WTC11 (cell line): ENCODE measurements around the gene AZU1. TPM values are rescaled to one million over a fixed set of nuclear protein-coding genes. Genes with fewer than 3 reads are reported as not detected.
"Not testable (repeated sequence)": the region's sequence is repeated elsewhere in the genome, so short reads cannot be mapped to it uniquely, and the experiment has no call there.

ENCODE experiments used
- ATAC-seq: fragments of 200-7000 bp; cut with Tn5 transposase; 2 replicates; pipeline ENCODE4 v1.10.0; 2021; ENCODE audit warnings: mild to moderate bottlenecking, moderate library complexity
- CTCF ChIA-PET: fragments of 300-600 bp; sonication (Branson Sonifier 250); formaldehyde crosslinking; loops from one replicate; lab custom pipeline; 2021; ENCODE audit warnings: antibody characterized with exemption; lab: Charles Lee
- POLR2A ChIA-PET: fragments of 350-600 bp; sonication (Branson Sonifier 250); formaldehyde crosslinking; loops from one replicate; lab custom pipeline; 2021; ENCODE audit warnings: antibody characterized with exemption; lab: Charles Lee
- DNase-seq: peaks from one replicate; pipeline ENCODE4 v3.0.0; 2021; ENCODE audit warnings: low spot score
- H3K27ac Mint-ChIP-seq: 2 replicates; pipeline ENCODE4 v1.8.0; 2021; ENCODE audit warnings: mixed read lengths
- H3K27me3 Mint-ChIP-seq: 2 replicates; pipeline ENCODE4 v1.8.0; 2021; ENCODE audit warnings: low read depth, mild to moderate bottlenecking, moderate library complexity, mixed read lengths
- H3K36me3 Mint-ChIP-seq: 2 replicates; pipeline ENCODE4 v1.8.0; 2021; ENCODE audit warnings: mixed read lengths
- H3K4me1 Mint-ChIP-seq: 2 replicates; pipeline ENCODE4 v1.8.0; 2022; ENCODE audit warnings: mixed read lengths
- H3K4me3 Mint-ChIP-seq: 2 replicates; pipeline ENCODE4 v1.8.0; 2021; ENCODE audit warnings: mild to moderate bottlenecking, moderate library complexity, mixed read lengths
- H3K9me3 Mint-ChIP-seq: 2 replicates; pipeline ENCODE4 v1.8.0; 2021; ENCODE audit warnings: mixed read lengths
- CREB1 ChIP-seq: sonication (generic); formaldehyde crosslinking; IDR thresholded peaks from 2 replicates; pipeline ENCODE4 v1.8.0; 2023; ENCODE audit warnings: mild to moderate bottlenecking, missing genetic modification reagents
- ELF4 ChIP-seq: sonication (generic); formaldehyde crosslinking; IDR thresholded peaks from 2 replicates; pipeline ENCODE4 v1.8.1; 2022; ENCODE audit warnings: low read depth, mild to moderate bottlenecking, moderate library complexity, missing genetic modification reagents
- FOXK1 ChIP-seq: sonication (generic); formaldehyde crosslinking; IDR thresholded peaks from 2 replicates; pipeline ENCODE4 v1.8.0; 2022; ENCODE audit warnings: mild to moderate bottlenecking, moderate library complexity, missing genetic modification reagents
- GRHL2 ChIP-seq: fragments of 250-450 bp; sonication (Bioruptor Pico); IDR thresholded peaks from 2 replicates; pipeline ENCODE4 v1.8.0; 2022; ENCODE audit warnings: mild to moderate bottlenecking, moderate library complexity; ENCODE audit not compliant: insufficient replicate concordance, severe bottlenecking
- GTF2I ChIP-seq: fragments of 250-450 bp; sonication (Bioruptor Pico); conservative IDR thresholded peaks from 2 replicates; pipeline ENCODE4 v1.4.0; 2021; ENCODE audit warnings: mild to moderate bottlenecking
- NFATC4 ChIP-seq: fragments of 250-450 bp; sonication (Bioruptor Pico); IDR thresholded peaks from 2 replicates; pipeline ENCODE4 v1.9.0; 2021; ENCODE audit warnings: mild to moderate bottlenecking
- PRRX2 ChIP-seq: fragments of 250-450 bp; sonication (Bioruptor Pico); IDR thresholded peaks from 2 replicates; pipeline ENCODE4 v1.8.0; 2021; ENCODE audit warnings: mild to moderate bottlenecking
- RORB ChIP-seq: fragments of 250-450 bp; sonication (Bioruptor Pico); IDR thresholded peaks from 2 replicates; pipeline ENCODE4 v1.9.0; 2021; ENCODE audit warnings: mild to moderate bottlenecking
- SMAD4 ChIP-seq: sonication (generic); formaldehyde crosslinking; IDR thresholded peaks from 2 replicates; pipeline ENCODE4 v1.8.0; 2022; ENCODE audit warnings: mild to moderate bottlenecking, missing genetic modification reagents
- ZNF121 ChIP-seq: sonication (generic); formaldehyde crosslinking; IDR thresholded peaks from 2 replicates; pipeline ENCODE4 v1.8.0; 2023; ENCODE audit warnings: missing genetic modification reagents
- ZNF138 ChIP-seq: sonication (generic); formaldehyde crosslinking; conservative IDR thresholded peaks from 2 replicates; pipeline ENCODE4 v1.8.1; 2022; ENCODE audit warnings: mild to moderate bottlenecking, moderate library complexity, missing genetic modification reagents
- ZNF263 ChIP-seq: sonication (generic); formaldehyde crosslinking; IDR thresholded peaks from 2 replicates; pipeline ENCODE4 v1.8.1; 2022; ENCODE audit warnings: low read depth, mild to moderate bottlenecking, moderate library complexity, missing genetic modification reagents
- total RNA-seq: library from RNA; stranded (reverse); gene quantifications from 3 replicates; pipeline ENCODE4 v1.2.3, GENCODE V29; 2021
- TF ChIP-seq, protein P1 (sequence below): sonication (generic); formaldehyde crosslinking; IDR thresholded peaks from 2 replicates; pipeline ENCODE4 v1.8.1; 2022; ENCODE audit warnings: low read depth, missing genetic modification reagents, borderline replicate concordance
- TF ChIP-seq, protein P2 (sequence below): sonication (generic); formaldehyde crosslinking; IDR thresholded peaks from 2 replicates; pipeline ENCODE4 v1.8.1; 2022; ENCODE audit warnings: low read depth, mild to moderate bottlenecking, moderate library complexity, missing genetic modification reagents, borderline replicate concordance
- TF ChIP-seq, protein P3 (sequence below): fragments of 250-450 bp; sonication (Bioruptor Pico); IDR thresholded peaks from 2 replicates; pipeline ENCODE4 v1.9.0; 2021; ENCODE audit warnings: mild to moderate bottlenecking

AZU1 gene
- total RNA-seq, 1 experiment from 2014 or later = 1.2 TPM

DNA sequence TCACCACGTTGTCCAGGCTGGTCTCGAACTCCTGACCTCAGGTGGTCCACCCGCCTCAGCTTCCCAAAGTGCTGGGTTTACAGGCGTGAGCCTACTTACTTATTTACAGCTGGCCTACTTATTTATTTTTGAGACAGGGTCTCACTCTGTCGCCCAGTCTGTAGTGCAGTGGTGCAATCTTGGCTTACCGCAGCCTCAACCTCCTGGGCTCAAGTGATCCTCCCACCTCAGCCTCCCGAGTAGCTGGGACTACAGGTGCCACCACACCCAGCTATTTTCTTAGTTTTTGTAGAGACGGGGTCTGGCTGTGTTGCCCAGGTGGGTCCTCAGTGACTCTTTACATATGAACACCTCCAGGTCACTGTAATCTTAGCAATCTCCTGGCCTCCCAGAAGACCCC, 21.6 kb downstream of the AZU1 start:
- not testable (repeated sequence) for H3K36me3 Mint-ChIP-seq, ATAC-seq
- CTCF ChIA-PET = interaction anchor here (0.6 to 2.0 kb wide), 4 partner anchors 15 to 82 kb away, joined by 3 to 4 read pairs (median 3); no protein-coding TSS in a partner anchor

DNA sequence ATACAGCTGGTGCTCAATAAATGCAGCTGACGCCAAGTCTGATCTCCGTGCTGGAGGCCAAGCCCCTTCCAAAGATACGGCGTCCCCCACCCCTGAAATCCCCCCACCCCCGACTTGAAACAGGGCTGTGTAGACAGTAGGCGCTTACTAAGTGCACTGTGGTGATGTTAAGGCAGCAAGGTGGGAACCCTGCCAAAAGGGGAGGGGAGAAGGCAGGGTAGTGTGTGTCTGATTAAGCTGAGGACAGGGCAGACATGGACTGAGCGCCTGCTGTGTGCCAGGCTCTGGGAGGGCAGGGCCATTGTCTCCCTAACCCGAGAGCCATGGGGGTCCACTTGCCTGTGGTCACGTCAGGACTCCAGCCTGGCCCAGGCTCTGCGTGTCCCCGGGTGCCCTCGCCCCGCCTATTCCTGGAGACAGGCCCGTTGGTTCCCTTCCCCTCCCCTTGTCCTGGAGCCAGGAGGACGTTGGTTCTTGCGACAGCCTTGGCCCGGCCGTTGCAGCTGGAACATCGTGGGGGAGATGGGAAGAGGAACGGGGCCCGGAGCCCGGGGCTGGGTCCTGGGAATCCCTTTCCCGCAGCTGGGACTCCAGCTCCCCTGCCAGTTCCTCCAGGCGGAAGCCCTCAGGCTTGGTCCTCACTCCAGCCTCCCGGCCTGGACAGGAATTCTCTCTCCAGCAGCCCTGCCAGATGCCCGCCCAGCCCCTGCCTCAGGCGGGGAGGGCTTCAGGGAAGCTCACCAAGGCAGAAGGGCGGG, 22.8 kb downstream of the AZU1 start:
- Mint-ChIP-seq H3K36me3 (no peaks in the 10 kb centered on the region), H3K4me1 (no peaks in the 10 kb centered on the region), H3K27ac (no peak overlapping the region), H3K27me3 (peaks cover 5% of the 10 kb centered on the region; the same call in 1 of the 2 replicates), H3K4me3 (no peak overlapping the region)
- ATAC-seq = peak; percentile 50
- POLR2A ChIA-PET = no interaction called here
- TF ChIP-seq SMAD4 = no peak
- no peak for TF ChIP-seq GTF2I (CRISPR knock-in tag)
- TF ChIP-seq, all 79 proteins: peak for 0
- H3K9me3 Mint-ChIP-seq = no peaks in the 10 kb centered on the region
- DNase-seq = peak; percentile 55
- CTCF ChIA-PET = interaction anchor here (0.6 to 2.0 kb wide), 6 partner anchors 12 to 170 kb away, joined by 3 to 10 read pairs (median 3); no protein-coding TSS in a partner anchor

More for the DNA sequence above, 21.6 kb downstream of the AZU1 start:
- H3K27ac Mint-ChIP-seq, DNase-seq, H3K4me3 Mint-ChIP-seq, H3K9me3 Mint-ChIP-seq, POLR2A ChIA-PET, H3K4me1 Mint-ChIP-seq: not testable (repeated sequence)
- TF ChIP-seq ZNF121 (CRISPR knock-in tag) (peak; percentile 86), GTF2I (CRISPR knock-in tag) (0 out of 2 replicates have a peak, but pooled peaks have one; percentile 25)
- peaks cover 13% of the 10 kb centered on the region for H3K27me3 Mint-ChIP-seq

DNA sequence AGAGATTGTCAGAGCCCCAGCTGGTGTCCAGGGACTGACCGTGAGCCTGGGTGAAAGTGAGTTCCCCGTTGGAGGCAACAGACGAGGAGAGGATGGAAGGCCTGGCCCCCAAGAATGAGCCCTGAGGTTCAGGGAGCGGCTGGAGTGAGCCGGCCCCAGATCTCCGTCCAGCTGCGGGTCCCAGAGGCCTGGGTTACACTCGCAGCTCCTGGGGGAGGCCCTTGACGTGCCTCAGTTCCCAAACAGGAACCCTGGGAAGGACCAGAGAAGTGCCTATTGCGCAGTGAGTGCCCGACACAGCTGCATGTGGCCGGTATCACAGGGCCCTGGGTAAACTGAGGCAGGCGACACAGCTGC, 23.3 kb downstream of the AZU1 start:
- H3K27ac Mint-ChIP-seq = no peak overlapping the region
- ChIA-PET POLR2A (no interaction called here), CTCF (interaction anchor here (1.1 to 2.0 kb wide), 5 partner anchors 11 to 154 kb away, joined by 3 to 10 read pairs (median 3); no protein-coding TSS in a partner anchor)
- peaks cover 3% of the 10 kb centered on the region; the same call in 1 of the 2 replicates for H3K27me3 Mint-ChIP-seq
- TF ChIP-seq SMAD4 (no peak), CREB1 (CRISPR knock-in tag) (no peak), RORB (CRISPR knock-in tag) (no peak), ELF4 (no peak), PRRX2 (no peak), GRHL2 (CRISPR knock-in tag) (no peak), ZNF263 (CRISPR knock-in tag) (no peak), FOXK1 (CRISPR knock-in tag) (no peak), NFATC4 (CRISPR knock-in tag) (no peak), ZNF138 (CRISPR knock-in tag) (no peak)
- TF ChIP-seq, protein P1, sequence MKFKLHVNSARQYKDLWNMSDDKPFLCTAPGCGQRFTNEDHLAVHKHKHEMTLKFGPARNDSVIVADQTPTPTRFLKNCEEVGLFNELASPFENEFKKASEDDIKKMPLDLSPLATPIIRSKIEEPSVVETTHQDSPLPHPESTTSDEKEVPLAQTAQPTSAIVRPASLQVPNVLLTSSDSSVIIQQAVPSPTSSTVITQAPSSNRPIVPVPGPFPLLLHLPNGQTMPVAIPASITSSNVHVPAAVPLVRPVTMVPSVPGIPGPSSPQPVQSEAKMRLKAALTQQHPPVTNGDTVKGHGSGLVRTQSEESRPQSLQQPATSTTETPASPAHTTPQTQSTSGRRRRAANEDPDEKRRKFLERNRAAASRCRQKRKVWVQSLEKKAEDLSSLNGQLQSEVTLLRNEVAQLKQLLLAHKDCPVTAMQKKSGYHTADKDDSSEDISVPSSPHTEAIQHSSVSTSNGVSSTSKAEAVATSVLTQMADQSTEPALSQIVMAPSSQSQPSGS (CRISPR knock-in tag) = no peak
- TF ChIP-seq, protein P2, sequence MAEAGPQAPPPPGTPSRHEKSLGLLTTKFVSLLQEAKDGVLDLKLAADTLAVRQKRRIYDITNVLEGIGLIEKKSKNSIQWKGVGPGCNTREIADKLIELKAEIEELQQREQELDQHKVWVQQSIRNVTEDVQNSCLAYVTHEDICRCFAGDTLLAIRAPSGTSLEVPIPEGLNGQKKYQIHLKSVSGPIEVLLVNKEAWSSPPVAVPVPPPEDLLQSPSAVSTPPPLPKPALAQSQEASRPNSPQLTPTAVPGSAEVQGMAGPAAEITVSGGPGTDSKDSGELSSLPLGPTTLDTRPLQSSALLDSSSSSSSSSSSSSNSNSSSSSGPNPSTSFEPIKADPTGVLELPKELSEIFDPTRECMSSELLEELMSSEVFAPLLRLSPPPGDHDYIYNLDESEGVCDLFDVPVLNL = no peak
- TF ChIP-seq, protein P3, sequence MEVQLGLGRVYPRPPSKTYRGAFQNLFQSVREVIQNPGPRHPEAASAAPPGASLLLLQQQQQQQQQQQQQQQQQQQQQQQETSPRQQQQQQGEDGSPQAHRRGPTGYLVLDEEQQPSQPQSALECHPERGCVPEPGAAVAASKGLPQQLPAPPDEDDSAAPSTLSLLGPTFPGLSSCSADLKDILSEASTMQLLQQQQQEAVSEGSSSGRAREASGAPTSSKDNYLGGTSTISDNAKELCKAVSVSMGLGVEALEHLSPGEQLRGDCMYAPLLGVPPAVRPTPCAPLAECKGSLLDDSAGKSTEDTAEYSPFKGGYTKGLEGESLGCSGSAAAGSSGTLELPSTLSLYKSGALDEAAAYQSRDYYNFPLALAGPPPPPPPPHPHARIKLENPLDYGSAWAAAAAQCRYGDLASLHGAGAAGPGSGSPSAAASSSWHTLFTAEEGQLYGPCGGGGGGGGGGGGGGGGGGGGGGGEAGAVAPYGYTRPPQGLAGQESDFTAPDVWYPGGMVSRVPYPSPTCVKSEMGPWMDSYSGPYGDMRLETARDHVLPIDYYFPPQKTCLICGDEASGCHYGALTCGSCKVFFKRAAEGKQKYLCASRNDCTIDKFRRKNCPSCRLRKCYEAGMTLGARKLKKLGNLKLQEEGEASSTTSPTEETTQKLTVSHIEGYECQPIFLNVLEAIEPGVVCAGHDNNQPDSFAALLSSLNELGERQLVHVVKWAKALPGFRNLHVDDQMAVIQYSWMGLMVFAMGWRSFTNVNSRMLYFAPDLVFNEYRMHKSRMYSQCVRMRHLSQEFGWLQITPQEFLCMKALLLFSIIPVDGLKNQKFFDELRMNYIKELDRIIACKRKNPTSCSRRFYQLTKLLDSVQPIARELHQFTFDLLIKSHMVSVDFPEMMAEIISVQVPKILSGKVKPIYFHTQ = no peak
- H3K4me1 Mint-ChIP-seq = no peaks in the 10 kb centered on the region
- DNase-seq (no peak), ATAC-seq (no peak)
- H3K36me3 Mint-ChIP-seq = no peaks in the 10 kb centered on the region
- H3K4me3 Mint-ChIP-seq = no peak overlapping the region
- no peaks in the 10 kb centered on the region for H3K9me3 Mint-ChIP-seq
